K562 (cell line): ENCODE measurements around the gene UPF1. TPM values are rescaled to one million over a fixed set of nuclear protein-coding genes. Genes with fewer than 3 reads are reported as not detected.

ENCODE experiments used
- ATAC-seq: fragments of 200-7000 bp; cut with Tn5 transposase; 3 replicates; pipeline ENCODE4 v1.9.1; 2020; ENCODE audit warnings: moderate library complexity
- BruUV-seq: library from RNA; stranded (reverse); fragments of 400-500 nt; replicated peaks from 2 replicates; lab custom pipeline; 2021; lab: Mats Ljungman, UMichigan
- CTCF ChIA-PET: fragments of 300-600 bp; formaldehyde crosslinking; extraction: SDS; loops from one replicate; lab custom pipeline; 2021; ENCODE audit warnings: low intra/inter-chr PET ratio; lab: Yijun Ruan, JAX
- POLR2A ChIA-PET: fragments of 300-600, 350-650 bp; sonication (Branson Sonifier 250); formaldehyde crosslinking; extraction: SDS; loops from one replicate; lab custom pipeline; 2021; ENCODE audit warnings: antibody characterized with exemption, inconsistent platforms; lab: Yijun Ruan, JAX
- DNase-seq, 4 experiments: peaks; one replicate each; pipeline versions ENCODE4 v3.0.0 to v3.0.0-alpha.2; 2011 to 2018; ENCODE audit warnings: low spot score in 3 of 4, mixed read lengths in 3 of 4; ENCODE audit errors: extremely low read depth in 1 of 4
- FAIRE-seq: peaks from 2 replicates; lab custom pipeline; 2011; peaks lifted over from hg19 to GRCh38; lab: Jason Lieb, UNC
- H2AFZ ChIP-seq: 2 replicates; pipeline ENCODE4 v1.6.0; 2011; ENCODE audit warnings: low read depth, low read length, control low read depth, inconsistent platforms
- H3K27ac ChIP-seq: fragments of 200-600 bp; 3 replicates; pipeline ENCODE4 v1.8.0; 2011; ENCODE audit warnings: low read depth, mild to moderate bottlenecking, control low read depth, inconsistent platforms, low read length, moderate library complexity, mixed read lengths; ENCODE audit errors: extremely low read depth
- H3K27me3 ChIP-seq, 2 experiments: fragments of 300-600 bp in 1 of 2; 2 replicates in 1 of 2; 3 replicates in 1 of 2; pipeline versions ENCODE4 v1.6.0 to v1.8.0; 2011; ENCODE audit warnings: inconsistent platforms in 2 of 2, low read length in 2 of 2, mild to moderate bottlenecking in 1 of 2, mixed read lengths in 1 of 2, moderate library complexity in 1 of 2; ENCODE audit not compliant: control insufficient read depth in 2 of 2, insufficient read depth in 2 of 2
- H3K36me3 ChIP-seq: fragments of 300-600 bp; 3 replicates; pipeline ENCODE4 v1.8.0; 2011; ENCODE audit warnings: mild to moderate bottlenecking, low read length, inconsistent platforms; ENCODE audit not compliant: control insufficient read depth, insufficient read depth
- H3K4me1 ChIP-seq, 2 experiments: fragments of 200-600 bp in 1 of 2; replicated peaks in 1 of 2; 2 replicates in 1 of 2; 3 replicates in 1 of 2; pipeline versions ENCODE4 v1.5.1 to v1.8.0; 2011; ENCODE audit warnings: inconsistent platforms in 2 of 2, low read length in 2 of 2, mild to moderate bottlenecking in 1 of 2, mixed read lengths in 1 of 2, moderate library complexity in 1 of 2; ENCODE audit not compliant: control insufficient read depth in 2 of 2, insufficient read depth in 2 of 2
- H3K4me2 ChIP-seq: 2 replicates; pipeline ENCODE4 v1.6.1; 2011; ENCODE audit warnings: low read length, control low read depth, inconsistent platforms, mixed read lengths; ENCODE audit not compliant: insufficient read depth
- H3K4me3 ChIP-seq: fragments of 200-600 bp; sonication (generic), shearing (Covaris generic); 2 replicates; pipeline ENCODE4 v1.5.1; 2016; ENCODE audit warnings: control low read depth, inconsistent platforms
- H3K79me2 ChIP-seq: fragments of 200-600 bp; 3 replicates; pipeline ENCODE4 v1.8.0; 2011; ENCODE audit warnings: low read length, inconsistent platforms; ENCODE audit not compliant: control insufficient read depth, insufficient read depth
- H3K9ac ChIP-seq, 2 experiments: 2 replicates each; pipeline versions ENCODE4 v1.6.0 to v1.6.1; 2011; ENCODE audit warnings: low read depth in 2 of 2, low read length in 2 of 2, control low read depth in 1 of 2, inconsistent platforms in 1 of 2, mild to moderate bottlenecking in 1 of 2, mixed read lengths in 1 of 2; ENCODE audit not compliant: insufficient read depth in 1 of 2
- H3K9me1 ChIP-seq: one replicate; pipeline ENCODE4 v1.6.0; 2011; ENCODE audit warnings: inconsistent platforms, mild to moderate bottlenecking, low read length, moderate library complexity; ENCODE audit not compliant: control insufficient read depth, insufficient read depth
- H3K9me3 ChIP-seq: replicated peaks from 2 replicates; pipeline ENCODE4 v1.5.1; 2011; ENCODE audit warnings: low read depth, low read length, inconsistent platforms; ENCODE audit not compliant: control insufficient read depth, insufficient read depth
- H4K20me1 ChIP-seq: replicated peaks from 2 replicates; pipeline ENCODE4 v1.6.1; 2011; ENCODE audit warnings: low read length, inconsistent platforms, mixed read lengths; ENCODE audit not compliant: control insufficient read depth, insufficient read depth
- CBX3 ChIP-seq, 2 experiments: IDR thresholded peaks; 1 replicate in 1 of 2; 2 replicates in 1 of 2; pipeline ENCODE4 v1.6.1; 2012; ENCODE audit warnings: inconsistent platforms in 2 of 2, low read length in 2 of 2, borderline replicate concordance in 1 of 2, control low read depth in 1 of 2
- CTBP1 ChIP-seq: fragments of 450-650 bp; IDR thresholded peaks from 2 replicates; pipeline ENCODE4 v1.6.1; 2016; ENCODE audit warnings: borderline replicate concordance
- NR0B1 ChIP-seq: fragments of 450-650 bp; IDR thresholded peaks from one replicate; pipeline ENCODE4 v1.6.1; 2018; ENCODE audit warnings: mild to moderate bottlenecking, moderate library complexity; ENCODE audit not compliant: partially characterized antibody
- PATZ1 ChIP-seq: fragments of 250-450 bp; sonication (Bioruptor Pico); IDR thresholded peaks from 2 replicates; pipeline ENCODE4 v1.5.0; 2020; ENCODE audit warnings: mild to moderate bottlenecking, borderline replicate concordance
- POLR2G ChIP-seq: fragments of 200-400 bp; formaldehyde crosslinking; IDR thresholded peaks from 2 replicates; pipeline ENCODE4 v1.6.1; 2017; ENCODE audit warnings: low read depth, mild to moderate bottlenecking, antibody characterized with exemption, low read length, moderate library complexity
- POLR2H ChIP-seq: IDR thresholded peaks from 2 replicates; pipeline ENCODE4 v1.6.1; 2016; ENCODE audit warnings: missing genetic modification characterization, low read depth, mild to moderate bottlenecking, control low read depth, missing compliant biosample characterization, moderate library complexity
- TRIM28 ChIP-seq: fragments of 450-650 bp; IDR thresholded peaks from 2 replicates; pipeline ENCODE4 v1.6.1; 2017
- ZEB2 ChIP-seq: fragments of 450-650 bp; IDR thresholded peaks from 2 replicates; pipeline ENCODE4 v1.6.1; 2016
- ZFP1 ChIP-seq: fragments of 450-650 bp; formaldehyde crosslinking; IDR thresholded peaks from 2 replicates; pipeline ENCODE4 v1.4.0; 2020; ENCODE audit warnings: mild to moderate bottlenecking, mixed read lengths
- ZNF354B ChIP-seq: fragments of 250-450 bp; sonication (Bioruptor Pico); IDR thresholded peaks from 2 replicates; pipeline ENCODE4 v1.4.0; 2020
- ZNF778 ChIP-seq: fragments of 450-650 bp; formaldehyde crosslinking; IDR thresholded peaks from 2 replicates; pipeline ENCODE4 v1.4.0; 2020; ENCODE audit warnings: mild to moderate bottlenecking, moderate library complexity
- WGBS: fragments of 100-300 bp; shearing (Covaris generic); methylation state at CpG from one replicate; pipeline ENCODE4 v1.1.6; 2016; ENCODE audit warnings: low coverage, mixed read lengths; ENCODE audit not compliant: insufficient coverage; ENCODE audit errors: missing lambda C conversion rate; 5-methylcytosine and 5-hydroxymethylcytosine counted together
- in situ Hi-C: fragments of 300-500 bp; cut with MboI; formaldehyde crosslinking; loops from 4 replicates; pipeline ENCODE4 v1.15.0; 2018; ENCODE audit warnings: inconsistent platforms, mixed read lengths
- intact Hi-C: fragments of 100-400 bp; cut with micrococcal nuclease; formaldehyde crosslinking; loops from 2 replicates; pipeline ENCODE4 v1.14.2; 2022
- polyA plus RNA-seq, 8 experiments: library from polyadenylated mRNA; depleted of rRNA in 4 of 8; stranded (reverse) in 5 of 8; unstranded in 3 of 8; fragments of >200 nt; fragmentation: Nextera tagmentation in 2 of 8; fragmentation: Illumina TruSeq in 1 of 8; extraction: Ambion mirVana in 2 of 8; extraction: Trizol in 1 of 8; gene quantifications; 2 replicates each; pipeline versions ENCODE4 v1.2.1 to v1.2.3, GENCODE V29; 2011 to 2014; ENCODE audit warnings: inconsistent platforms in 1 of 8, missing spikeins in 1 of 8
- total RNA-seq, 7 experiments: library from RNA; depleted of rRNA in 6 of 7; stranded (reverse); fragments of >200 nt in 6 of 7; fragmentation: Illumina TruSeq in 2 of 7; extraction: Trizol in 2 of 7; gene quantifications; 2 replicates each; pipeline versions ENCODE4 v1.2.1 to v1.2.3, GENCODE V29; 2011 to 2021; ENCODE audit warnings: low replicate concordance in 1 of 7

The UPF1 gene
- total and polyA plus RNA-seq, 9 of the 15 experiments (the other 6 are each of a cell fraction or from before 2014, with no cell fraction given) = 0.34 to 103 (median 27.9) TPM

GRCh38 chr19:18876865-18877264, 45.1 kb downstream of the UPF1 start:
- 0 out of 2 replicates have a peak, but pooled peaks have one; percentile 66 for TF ChIP-seq TRIM28
- TF ChIP-seq ZFP1 (CRISPR knock-in tag) = peak; percentile 86
- TF ChIP-seq CBX3 (IDR thresholded peaks at IDR 0.05; ENCODE audit: borderline replicate concordance in 1 of 2, low read length in 2 of 2) = peak in 1 of 2 experiments; percentile 67; a peak in 2 of 3 replicates
- no peak for TF ChIP-seq ZNF778 (CRISPR knock-in tag)
- TF ChIP-seq, all 486 proteins: peak for 3
- Histone ChIP-seq H3K27me3 (no peaks in the 10 kb centered on the region), H3K4me1 (peaks cover 8 to 30% of the 10 kb centered on the region in 2 experiments), H3K79me2 (no peaks in the 10 kb centered on the region), H3K9ac (no peak overlapping the region), H3K9me3 (peaks cover 8% of the 10 kb centered on the region), H3K36me3 (no peaks in the 10 kb centered on the region), H2AFZ (no peak overlapping the region), H3K4me2 (no peak overlapping the region), H3K27ac (no peak overlapping the region), H3K9me1 (no peaks in the 10 kb centered on the region), H3K4me3 (no peak overlapping the region), H4K20me1 (0 out of 2 replicates have a peak, but pooled peaks cover 1% of the 10 kb centered on the region)
- intact Hi-C loops (no loop called here), in situ Hi-C loops (no loop called here)
- no TSS peak for BruUV-seq
- FAIRE-seq = no peak
- ChIA-PET CTCF (no interaction called here), POLR2A (interaction anchor here (0.9 kb wide), 1 partner anchor 8 kb away, joined by 3 read pairs; no protein-coding TSS in a partner anchor)
- ATAC-seq = no peak
- 79% methylated on average over 7 of the region's 7 CpGs for whole genome bisulfite sequencing
- DNase-seq = no peak

GRCh38 chr19:18878058-18878797, 46.5 kb downstream of the UPF1 start:
- intact Hi-C loops = no loop called here
- ATAC-seq (no peak), FAIRE-seq (no peak), DNase-seq (no peak)
- Histone ChIP-seq H3K9me1 (no peaks in the 10 kb centered on the region), H3K4me3 (no peak overlapping the region), H4K20me1 (no peaks in the 10 kb centered on the region), H3K27me3 (no peaks in the 10 kb centered on the region), H3K79me2 (no peaks in the 10 kb centered on the region), H2AFZ (no peak overlapping the region), H3K4me2 (no peak overlapping the region), H3K4me1 (peaks cover 5 to 30% of the 10 kb centered on the region in 2 experiments; a peak in 4 of 5 replicates), H3K9ac (0 out of 4 replicates have a peak overlapping the region, but pooled peaks of 1 of the 2 experiments have one; percentile 9), H3K36me3 (no peaks in the 10 kb centered on the region), H3K27ac (no peak overlapping the region), H3K9me3 (peaks cover 8% of the 10 kb centered on the region)
- ChIA-PET CTCF (no interaction called here), POLR2A (interaction anchor here (0.6 to 1.7 kb wide), 2 partner anchors 15 to 33 kb away, joined by 3 to 7 read pairs; no protein-coding TSS in a partner anchor)
- 80% methylated on average over 23 of the region's 25 CpGs for WGBS
- BruUV-seq = no TSS peak
- in situ Hi-C loops = no loop called here
- TF ChIP-seq NR0B1 (no peak), ZEB2 (no peak), PATZ1 (CRISPR knock-in tag) (no peak), POLR2H (tag) (no peak), CTBP1 (no peak), ZNF354B (no peak), POLR2G (peak; percentile 32; the same call in 1 of the 2 replicates)
